CD4-positive, alpha-beta T cell treated with Interleukin-15 for 1 hour (primary cell): ENCODE data around the gene RAD51B.
"Not testable (repeated sequence)": the region's sequence is repeated elsewhere in the genome, so short reads cannot be mapped to it uniquely, and the experiment has no call there.

Source experiments
- DNase-seq: peaks from one replicate; pipeline ENCODE4 v3.0.0-alpha.2; 2020

The RAD51B gene

DNA sequence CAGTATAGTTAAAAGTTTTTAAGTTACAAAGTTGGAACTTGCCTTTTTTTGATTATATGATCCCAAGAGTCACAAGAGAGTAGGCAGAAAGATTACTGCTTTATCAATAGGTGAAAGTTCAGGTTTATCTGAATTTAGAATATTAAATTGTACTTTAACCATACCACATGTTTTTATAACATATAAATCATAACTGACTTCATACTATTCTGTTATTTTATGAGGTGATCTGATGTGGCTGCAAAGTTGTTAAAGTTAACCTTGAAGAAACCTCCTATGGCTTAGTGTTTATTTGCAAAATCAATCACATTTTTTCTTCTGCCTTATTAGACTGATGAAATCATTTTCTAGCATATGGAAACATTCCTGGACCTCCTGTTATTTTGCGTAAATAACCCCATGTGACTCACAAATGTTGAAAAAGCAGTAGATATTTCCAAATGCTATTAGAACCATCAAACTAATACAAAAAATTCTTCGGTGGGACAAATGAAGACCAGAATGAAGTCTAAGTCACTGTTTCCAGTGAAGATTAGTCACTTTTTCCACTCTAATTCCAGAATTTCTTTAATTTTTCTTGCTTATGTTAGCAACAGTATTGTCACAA lies 132.1 kb downstream of the RAD51B start:
- no peak for DNase-seq

DNA sequence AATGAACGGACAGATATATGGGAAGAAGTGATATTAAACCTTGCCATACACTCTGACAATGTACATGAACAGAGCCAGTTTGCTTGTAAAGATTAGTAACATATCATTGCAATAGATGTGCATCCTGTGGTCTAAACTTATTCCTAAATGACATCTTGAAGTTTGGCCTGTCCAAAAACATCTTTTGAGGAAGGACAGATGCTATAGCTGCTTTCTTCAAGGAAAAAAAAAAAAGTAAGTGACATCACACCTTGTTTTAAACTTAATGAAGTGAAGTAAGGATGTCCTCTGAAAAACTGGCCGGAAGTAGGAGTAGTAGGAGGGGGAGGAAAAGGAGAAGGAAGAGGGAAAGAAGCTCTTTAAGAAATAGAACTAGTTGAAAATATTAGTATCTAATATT lies 132.8 kb downstream of the RAD51B start:
- no peak for DNase-seq

DNA sequence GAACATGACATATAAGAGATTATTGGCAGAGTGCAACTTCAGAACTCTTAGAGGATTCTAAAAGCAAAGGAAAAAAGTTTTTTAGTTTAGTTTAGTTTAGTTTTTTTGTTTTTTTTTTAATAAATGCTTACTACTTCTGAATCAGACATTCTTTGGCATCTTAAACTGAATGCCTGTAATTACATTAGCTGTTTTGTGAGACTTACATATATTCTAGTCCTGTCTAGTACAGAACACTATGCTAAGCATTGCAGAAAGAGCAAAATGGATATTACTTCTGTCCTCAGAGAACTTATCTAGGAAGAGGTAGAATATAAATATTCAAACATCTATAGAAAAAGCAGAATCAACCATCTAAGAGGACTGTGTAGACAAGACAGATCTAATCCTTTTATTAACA lies 133.2 kb downstream of the RAD51B start:
- DNase-seq = no peak

DNA sequence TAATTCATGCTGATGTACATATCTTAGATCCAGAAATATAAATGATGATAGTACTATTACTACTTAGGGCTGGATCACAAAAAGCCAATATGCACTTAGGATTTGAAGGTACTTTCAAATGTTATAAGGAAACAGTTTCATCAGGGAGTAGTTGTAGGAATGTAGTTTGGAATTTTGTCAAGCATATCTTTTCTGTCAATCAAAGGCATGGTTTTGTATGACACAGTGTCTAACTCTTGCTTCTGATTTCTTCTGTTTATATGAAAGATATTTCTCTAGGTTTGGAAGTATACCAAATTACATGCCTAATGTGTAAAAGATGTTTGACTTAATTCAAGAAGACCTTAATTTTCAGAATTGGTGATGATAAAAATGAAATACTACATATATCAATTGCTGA lies 135.7 kb downstream of the RAD51B start:
- no peak for DNase-seq

DNA sequence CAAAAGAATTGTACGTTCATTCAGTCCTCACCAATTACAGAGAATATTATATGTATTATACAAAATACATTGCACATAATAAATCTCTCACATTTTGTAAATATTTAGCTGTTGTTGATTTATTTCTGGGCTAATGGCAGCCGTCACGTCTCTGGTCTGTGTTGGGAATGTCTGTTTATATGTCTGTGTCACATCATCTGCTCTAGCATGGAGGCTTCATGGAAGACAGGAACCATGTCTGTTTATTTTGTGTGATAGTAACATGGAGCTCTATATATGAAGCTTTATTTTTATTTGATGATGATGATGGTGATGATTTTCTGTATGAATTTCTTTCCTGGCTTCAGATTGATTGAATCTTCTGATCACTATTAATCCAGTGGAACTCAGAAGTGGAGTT lies 138.4 kb downstream of the RAD51B start:
- DNase-seq = no peak

DNA sequence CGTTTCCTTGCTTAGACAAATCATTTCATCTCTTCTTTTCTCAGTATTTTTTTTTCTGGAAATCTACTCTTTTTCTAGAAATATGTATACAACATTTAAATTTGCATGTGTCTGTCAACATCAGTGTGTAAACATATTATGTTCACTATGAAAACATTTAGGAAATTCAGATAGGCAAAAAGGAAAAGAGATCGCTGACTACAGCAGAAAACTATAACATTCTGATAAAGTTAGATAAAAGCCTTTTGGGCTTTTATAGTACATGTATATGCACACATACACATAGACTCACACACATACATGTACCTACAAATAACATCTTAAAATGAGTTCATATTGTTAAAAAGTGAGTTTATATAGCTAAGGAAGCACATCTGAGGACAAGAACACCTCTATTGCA lies 142.1 kb downstream of the RAD51B start:
- no peak for DNase-seq

DNA sequence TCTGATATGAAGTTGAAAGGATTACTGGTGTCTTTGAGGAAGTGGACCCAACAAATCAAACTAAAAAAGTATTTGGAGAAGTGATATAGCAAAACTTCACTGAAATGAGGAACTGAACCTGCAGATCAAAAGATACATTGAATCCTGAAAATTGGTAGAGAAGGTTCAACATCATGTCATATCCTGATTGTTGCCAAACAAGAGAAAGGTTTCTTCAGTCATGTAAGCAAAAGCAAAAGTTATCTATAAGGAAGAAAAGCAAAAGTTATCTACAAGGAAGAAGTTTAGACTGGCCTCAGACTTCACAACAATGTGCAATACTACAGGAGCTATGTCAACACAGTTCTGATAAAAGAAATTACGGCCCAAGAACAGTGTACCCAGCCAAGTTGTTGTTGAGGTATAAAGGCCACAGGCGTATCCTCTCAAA lies 142.7 kb downstream of the RAD51B start:
- no peak for DNase-seq

DNA sequence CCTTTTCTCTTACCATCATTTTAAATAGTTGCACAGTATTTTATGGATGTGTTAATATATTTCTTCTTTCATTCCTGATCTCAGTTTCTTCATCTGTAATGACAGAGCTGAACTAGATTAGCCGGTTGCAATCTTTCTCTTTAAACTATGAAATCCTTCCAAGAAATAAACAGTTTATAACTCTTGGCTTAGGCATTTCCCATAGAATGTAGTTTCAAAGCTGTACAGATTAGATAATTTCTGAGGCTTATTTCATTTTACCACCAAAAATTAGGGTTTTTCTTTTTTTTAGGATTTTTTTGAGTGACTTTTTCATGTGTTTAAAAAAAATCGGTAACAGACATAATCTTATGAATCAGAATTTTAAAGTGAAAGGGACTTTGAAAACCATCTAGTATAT lies 144.0 kb downstream of the RAD51B start:
- DNase-seq = no peak

DNA sequence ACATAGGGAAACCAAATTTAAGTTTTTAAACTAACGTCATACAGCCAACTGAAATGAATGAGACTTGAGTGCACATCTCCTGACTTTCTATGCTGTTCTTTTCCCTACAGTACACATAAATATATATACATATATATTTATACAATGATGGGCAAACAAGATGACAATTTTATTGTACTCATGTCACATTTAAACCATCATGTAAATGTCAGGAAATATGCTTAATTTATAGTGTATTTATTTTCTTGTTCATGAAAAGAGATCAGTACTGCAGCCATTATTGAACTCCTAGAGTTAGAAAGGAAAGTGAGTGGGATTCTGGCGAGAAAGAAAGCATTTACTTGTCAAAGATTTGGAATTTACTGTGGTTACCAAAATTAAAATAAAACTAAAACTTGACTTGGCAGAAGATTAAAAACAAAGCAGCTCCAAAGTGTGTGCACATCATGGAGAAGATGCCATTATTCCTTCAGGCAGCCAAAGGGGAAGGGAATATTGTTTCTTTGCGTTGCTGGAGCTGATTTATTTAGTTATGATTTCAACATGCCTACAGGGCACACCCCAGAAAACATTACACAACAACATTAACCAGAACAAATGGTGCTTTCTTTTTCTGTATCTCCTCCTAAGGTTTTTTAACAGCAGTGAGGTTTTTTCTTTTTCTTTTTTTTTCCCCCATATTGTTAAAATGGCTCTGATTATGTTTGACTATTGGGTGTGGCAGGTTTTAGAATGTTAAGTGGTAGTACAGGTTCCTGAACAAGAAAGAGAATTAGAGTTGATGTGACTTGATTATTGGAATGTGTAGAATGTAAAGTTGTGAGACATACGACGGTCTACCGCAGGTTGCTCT lies 144.6 kb downstream of the RAD51B start:
- no peak for DNase-seq

DNA sequence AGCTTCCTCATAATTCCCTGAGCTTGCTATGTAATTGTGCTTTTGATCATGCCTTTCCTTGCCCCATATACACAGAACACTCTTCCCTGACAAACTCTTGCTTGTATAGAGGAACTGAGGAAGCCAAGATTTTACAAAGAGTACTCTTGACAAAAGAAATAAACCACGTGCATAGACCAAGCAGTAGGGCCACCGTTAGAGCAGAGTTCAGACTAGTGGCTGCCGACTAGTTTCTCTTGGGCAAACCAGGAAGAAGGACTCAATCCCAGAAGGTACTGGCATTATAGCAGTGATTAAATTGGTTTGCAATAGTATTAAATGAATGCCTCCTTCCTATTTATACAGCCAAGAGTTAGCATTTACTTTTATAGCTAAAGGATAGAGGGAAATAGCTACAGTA lies 146.1 kb downstream of the RAD51B start:
- no peak for DNase-seq

DNA sequence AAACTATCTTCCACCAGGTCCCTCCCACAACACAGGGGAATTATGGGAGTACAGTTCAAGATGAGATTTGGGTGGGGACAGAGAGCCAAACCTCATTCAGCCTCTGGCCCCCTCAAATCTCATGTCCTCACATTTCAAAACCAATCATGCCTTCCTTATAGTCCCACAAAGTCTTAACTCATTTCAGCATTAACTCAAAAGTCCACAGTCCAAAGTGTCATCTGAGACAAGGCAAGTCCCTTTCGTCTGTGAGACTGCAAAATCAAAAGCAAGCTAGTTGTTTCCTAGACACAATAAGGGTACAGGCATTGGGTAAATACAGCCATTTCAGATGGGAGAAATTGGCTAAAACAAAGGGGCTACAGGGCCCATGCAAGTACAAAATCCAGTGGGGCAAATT lies 147.6 kb downstream of the RAD51B start:
- DNase-seq = no peak

DNA sequence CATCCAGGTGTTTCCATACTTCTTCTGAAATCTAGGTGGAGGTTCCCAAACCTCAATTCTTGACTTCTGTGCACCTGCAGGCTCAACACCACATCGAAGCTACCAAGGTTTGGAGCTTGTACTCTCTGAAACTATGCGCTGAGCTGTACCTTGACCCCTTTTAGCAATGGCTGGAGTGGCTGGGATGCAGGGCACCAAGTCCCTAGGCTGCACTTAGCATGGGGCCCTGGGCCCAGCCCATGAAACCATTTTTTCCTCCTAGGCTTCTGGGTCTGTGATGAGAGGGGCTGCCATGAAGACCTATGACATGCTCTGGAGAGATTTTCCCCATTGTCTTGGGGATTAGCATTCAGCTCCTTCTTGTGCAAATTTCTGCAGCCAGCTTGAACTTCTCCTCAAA lies 148.4 kb downstream of the RAD51B start:
- DNase-seq = not testable (repeated sequence)

DNA sequence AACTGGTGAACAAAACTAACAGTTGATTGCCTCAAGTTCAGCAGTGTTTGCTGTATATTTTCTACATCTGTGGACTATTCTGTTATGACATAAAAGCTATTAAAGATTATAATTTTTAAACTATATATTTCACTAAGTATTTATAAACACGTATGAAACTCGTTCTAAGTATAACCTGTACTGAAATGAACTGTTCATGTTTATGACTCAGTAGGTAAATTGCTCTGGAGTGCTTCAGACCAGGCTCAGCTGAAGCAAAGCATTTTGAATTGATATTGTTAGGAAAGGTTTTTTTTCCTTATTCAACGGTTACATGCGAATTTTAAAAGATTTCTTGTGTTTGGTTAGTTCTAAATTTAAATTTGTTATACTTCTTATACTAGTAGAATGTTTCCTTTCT lies 151.3 kb downstream of the RAD51B start:
- no peak for DNase-seq

DNA sequence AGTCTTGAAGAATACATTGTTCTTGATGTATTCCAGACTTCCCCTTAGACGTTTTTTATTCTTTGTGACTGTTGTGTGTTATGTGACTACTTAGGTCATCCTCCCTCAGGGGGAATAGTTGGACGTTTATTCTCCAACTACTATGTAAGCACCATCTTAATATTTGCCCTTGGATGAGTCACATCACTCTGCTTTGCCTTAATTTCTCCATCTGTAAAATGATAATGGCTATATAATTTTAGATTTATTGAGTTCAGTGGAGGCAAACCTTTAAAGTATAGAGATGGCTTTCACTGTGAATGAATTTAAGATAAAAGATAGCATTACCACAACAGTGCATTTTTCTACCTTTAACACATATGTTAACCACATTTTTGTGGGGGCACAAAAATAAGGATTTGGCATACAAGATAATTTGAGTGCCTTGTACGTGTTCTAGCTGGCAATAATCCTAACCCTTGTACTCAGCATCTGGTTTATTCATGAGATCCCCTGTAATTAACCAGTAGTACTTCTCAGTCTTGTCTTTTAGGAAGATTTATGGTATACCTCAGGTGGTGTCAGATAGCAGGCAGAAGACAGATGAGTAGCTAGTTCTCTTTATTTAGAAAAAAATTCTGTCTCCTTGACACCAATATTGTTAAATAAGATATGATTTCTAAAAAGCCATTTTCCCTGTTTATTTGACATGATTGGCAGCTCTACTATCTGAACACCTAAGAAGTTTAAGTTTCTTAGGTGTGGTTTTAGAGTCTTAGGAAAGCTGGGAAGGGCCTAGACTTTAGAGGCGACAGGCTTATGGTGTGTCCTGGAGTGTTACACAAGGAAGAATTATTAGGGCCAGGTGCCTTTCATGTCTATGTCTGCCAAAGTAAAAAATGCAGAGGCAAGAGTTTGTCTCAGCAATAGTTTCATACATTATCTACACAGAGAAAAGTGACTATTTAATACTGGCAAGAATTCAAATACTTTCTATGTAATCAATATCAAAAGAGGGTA lies 152.3 kb downstream of the RAD51B start:
- DNase-seq = no peak

DNA sequence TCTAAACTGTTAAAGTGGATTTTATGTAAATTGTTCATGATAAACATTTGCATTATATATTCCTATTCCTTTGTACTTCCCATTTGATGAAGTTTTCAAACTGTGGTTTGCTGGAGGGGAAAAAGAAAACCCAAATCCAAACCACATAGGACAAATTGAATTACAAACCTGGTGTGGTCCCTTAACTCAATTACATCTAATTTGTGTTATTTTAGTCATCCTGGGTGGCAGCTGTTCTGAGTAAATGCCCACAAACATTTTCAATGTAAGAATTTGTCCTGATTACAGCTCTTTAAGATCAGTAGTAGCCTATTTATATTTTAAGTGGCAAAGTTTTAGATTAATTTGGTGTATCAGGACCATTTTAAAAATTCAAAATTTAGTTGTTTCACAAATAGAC lies 153.9 kb downstream of the RAD51B start:
- no peak for DNase-seq

DNA sequence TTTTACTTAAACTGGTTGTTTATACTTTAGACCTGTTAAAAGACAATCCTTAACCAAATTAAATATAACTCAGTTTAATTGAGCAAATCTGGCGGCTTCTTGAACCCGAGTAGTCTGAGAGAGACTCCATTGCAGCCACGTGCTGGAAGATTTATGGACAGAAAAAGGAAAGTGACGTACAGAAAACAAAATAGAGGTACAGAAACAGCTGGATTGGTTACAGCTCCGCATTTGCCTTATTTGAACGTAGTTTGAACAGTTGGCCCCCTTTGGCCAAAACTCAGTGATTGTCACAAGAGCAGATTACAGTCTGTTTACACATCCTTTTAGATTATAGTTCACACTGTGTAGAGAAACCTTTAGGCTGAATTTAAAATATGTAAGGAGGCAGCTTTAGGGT lies 155.9 kb downstream of the RAD51B start:
- no peak for DNase-seq

DNA sequence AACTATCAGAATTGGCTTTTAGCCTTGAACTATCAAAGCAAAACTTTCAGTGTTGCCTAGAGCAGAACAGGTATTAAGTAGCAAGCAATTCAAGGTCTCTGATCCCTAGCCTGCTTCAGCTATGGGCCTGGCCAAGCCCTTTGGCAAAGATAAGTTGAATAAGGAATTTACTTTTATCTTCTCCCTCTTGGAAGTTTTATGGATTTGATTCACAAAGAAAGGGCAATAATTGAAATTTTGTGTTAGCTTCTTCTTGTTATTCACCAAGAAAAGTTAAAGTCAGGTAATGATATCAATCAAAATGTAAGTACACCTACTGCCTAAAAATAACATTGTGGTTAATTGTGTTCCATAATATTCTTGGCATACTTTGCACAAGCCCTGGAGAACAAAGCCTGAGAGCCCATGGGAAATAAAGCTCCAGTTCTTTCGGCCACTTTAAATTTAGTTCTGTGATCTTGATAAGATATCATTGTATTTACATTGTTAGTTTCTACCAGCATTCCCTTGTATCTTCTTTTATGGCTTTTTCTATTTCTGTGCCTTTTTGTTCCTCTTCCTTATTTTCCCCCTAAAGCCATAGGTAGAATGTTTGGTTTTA lies 158.0 kb downstream of the RAD51B start:
- DNase-seq = no peak

DNA sequence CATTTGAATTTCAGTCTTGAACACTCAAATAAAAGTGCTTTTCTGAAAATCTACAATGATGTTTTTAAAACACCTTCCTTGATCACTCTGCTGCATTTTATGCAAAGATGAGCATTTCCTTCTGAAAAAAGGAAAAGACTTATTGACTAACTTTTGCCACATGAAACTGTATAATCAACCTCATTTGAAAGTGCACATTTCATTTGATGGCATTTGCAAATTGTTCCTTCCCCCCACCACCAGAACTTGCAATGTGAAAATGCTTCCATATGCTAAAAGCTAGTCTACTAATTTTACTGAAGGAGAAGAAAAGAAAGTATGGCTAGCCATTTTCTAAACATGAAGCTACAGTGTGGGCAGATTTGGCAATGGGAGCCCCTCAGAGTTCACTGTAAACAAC lies 159.2 kb downstream of the RAD51B start:
- DNase-seq = no peak

DNA sequence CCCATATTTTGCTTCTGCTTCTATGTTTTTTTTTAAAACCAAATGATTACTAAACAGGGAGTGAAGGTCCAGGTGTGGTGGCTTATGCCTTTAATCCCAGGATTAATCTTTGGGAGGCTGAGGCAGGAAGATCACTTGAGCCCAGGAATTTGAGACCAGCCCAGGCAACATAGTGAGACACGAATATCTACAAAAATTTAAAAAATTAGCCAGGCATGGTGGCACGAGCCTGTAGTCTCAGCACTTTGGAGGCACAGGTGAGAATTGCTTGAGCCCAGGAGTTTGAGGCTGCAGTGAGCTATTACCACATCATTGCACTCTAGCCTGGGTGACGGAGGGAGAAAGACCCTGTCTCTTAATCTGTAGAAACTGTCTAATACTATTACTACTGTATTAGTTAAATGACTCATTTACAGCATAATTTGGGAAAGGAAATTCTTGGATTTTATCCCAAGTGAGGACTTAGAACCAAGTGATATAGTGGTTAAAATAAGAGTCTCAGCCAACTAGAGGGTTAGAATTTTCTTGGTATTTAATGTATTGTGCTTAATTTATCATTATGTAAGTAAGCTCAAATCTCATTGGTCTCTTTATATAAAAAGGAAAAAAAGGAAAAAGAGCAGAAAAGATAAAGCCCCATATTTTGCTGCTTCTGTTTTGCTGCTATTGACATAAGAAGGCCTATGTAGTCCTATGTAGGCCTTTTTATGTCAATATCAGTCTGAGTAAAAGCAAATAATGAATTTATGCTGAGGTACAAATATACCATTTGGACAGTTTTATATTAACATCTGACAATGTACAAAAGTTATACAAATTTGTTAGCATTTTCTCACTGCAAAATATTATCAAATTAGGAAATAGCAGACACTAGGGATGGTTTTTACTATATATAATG lies 163.4 kb downstream of the RAD51B start:
- DNase-seq = no peak

DNA sequence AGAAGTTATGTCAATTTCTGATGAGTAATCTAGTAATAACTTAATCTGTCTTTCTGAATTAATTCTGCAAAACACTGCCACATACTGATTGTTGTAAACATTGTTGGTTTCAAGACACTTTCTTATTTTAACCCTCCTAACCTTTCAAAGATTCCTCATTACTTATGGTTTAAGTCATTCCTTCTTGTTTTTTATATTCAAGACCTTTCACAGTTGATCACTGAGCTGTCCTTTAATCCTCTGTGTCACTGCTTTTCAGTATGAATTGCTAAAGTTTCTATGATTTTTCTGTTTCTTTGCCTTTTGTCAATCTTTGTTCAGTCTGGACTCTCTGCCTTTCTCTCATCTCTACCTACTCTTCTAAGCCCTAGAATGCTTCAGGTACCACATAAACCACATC lies 164.7 kb downstream of the RAD51B start:
- DNase-seq = no peak

DNA sequence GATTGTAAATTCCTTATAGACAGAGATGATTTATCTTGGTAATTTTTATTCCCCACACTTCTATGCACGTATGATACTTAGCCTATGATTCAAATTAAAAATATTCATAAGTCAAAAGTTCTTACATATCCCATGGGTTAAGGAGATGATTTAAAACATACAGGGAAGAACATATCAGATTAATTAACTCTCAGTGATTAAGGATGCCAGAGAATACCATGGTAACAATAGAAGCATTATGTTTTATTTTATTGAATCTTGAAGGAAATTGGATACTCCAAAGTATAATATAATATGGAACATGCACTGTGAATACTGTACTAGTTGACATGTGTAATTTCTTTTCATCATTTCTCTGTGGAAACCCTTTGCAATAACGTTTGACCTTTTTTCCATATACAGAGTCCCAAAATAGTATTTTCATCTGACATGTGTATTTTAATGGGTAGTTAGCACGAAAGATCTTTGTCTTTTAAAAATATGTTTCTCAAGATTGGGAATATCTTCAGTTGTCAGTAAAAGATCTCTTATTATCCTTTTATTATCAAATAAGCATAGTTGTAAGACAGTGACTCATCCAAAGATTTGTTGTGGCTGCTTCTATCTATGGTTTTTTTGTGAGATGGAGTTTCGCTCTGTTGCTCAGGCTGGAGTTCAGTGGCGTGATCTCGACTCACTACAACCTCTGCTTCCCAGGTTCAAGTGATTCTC lies 166.7 kb downstream of the RAD51B start:
- no peak for DNase-seq
